ENCODE results near the gene PSME1. TPM values are rescaled to one million over a fixed set of nuclear protein-coding genes. Genes with fewer than 3 reads are reported as not detected.

Gene PSME1
- total and polyA plus RNA-seq, 2 of the 4 experiments (the other 2 are of a cell fraction): 42.8 to 106 TPM

DNA sequence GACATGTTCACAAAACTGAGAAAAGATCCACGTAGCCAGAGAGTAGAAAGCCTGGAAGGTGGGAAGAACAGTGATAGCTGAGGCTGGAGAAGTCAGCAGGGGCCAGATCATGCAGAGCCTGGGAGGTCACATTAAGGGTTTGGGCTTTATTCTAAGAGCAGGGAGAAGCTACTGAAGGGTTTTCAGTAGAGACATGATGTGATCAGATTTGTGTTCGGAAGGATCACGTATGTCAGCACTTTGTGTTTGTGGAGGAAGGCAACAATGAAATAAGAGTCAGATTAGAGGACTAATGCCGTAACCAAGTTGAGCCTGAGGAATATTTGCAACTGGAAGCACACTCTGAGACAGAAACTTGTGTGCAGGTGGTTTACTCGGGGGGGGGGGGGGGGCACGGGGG lies 46.1 kb upstream of the PSME1 start:
- H4K5ac ChIP-seq (ENCODE audit: low read depth, low read length): no peak overlapping the region
- H3K27ac ChIP-seq (ENCODE audit: insufficient read depth, low read length): no peak overlapping the region
- H4K8ac ChIP-seq (ENCODE audit: low read depth in 2 of 2, low read length in 2 of 2): no peak overlapping the region
- H2BK15ac ChIP-seq (ENCODE audit: low read depth, low read length): no peak overlapping the region
- H3K9ac ChIP-seq (ENCODE audit: low read depth, low read length): no peak overlapping the region
- in situ Hi-C loops (cut with MboI; ENCODE audit: low sequenced_read_pairs): loop anchor here (5.0 to 10.0 kb wide), 2 partner anchors 33 to 115 kb away; no protein-coding TSS in a partner anchor
- no peak overlapping the region for H2AK9ac ChIP-seq (replicated peaks; ENCODE audit: low read depth, low read length, poor library complexity)
- no peak overlapping the region for H2BK120ac ChIP-seq (ENCODE audit: low read depth, low read length)
- H3K79me1 ChIP-seq (ENCODE audit: low read depth in 1 of 2, low read length in 2 of 2): peaks cover 0 to 5% of the 10 kb centered on the region in 2 experiments; a peak in 2 of 4 replicates
- peaks cover 3% of the 10 kb centered on the region; the same call in 1 of the 2 replicates for H3K4me1 ChIP-seq (ENCODE audit: control insufficient read depth, insufficient read depth, low read length)
- dilution Hi-C loops (cut with HindIII; ENCODE audit: low sequenced_read_pairs, unreplicated experiment): no loop called here
- no peaks in the 10 kb centered on the region for H3K9me3 ChIP-seq (ENCODE audit: control insufficient read depth, insufficient read depth, low read length)
- H3K4me3 ChIP-seq (ENCODE audit: insufficient read depth, low read depth, low read length): no peak overlapping the region
- H3K56ac ChIP-seq (ENCODE audit: extremely low read depth, insufficient read depth, low read length): no peak overlapping the region
- no peak overlapping the region for H2BK20ac ChIP-seq (ENCODE audit: low read depth, low read length)
- no peaks in the 10 kb centered on the region for H4K20me1 ChIP-seq (ENCODE audit: insufficient read depth, low read length)
- H2BK5ac ChIP-seq (ENCODE audit: low read depth, low read length, poor library complexity, severe bottlenecking): no peak overlapping the region
- ATAC-seq (ENCODE audit: low read depth) (no peak), DNase-seq (no peak)
- BruUV-seq (replicated peaks): no TSS peak
- POLR2A ChIA-PET (ENCODE audit: unreplicated experiment): no interaction called here
- H4K91ac ChIP-seq (ENCODE audit: insufficient read depth, low read depth, low read length): no peak overlapping the region
- H3K27me3 ChIP-seq (ENCODE audit: control insufficient read depth, insufficient read depth, low read length): peaks cover 14% of the 10 kb centered on the region
- H3K4me2 ChIP-seq (ENCODE audit: low read depth, low read length): no peak overlapping the region
- 0 out of 2 replicates have a peak, but pooled peaks cover 5% of the 10 kb centered on the region for H3K9me1 ChIP-seq (ENCODE audit: insufficient read depth, low read length)
- no peak overlapping the region for H3K14ac ChIP-seq (replicated peaks; ENCODE audit: low read depth, low read length)
- no peak overlapping the region for H2AFZ ChIP-seq (replicated peaks; ENCODE audit: low read length, poor library complexity)
- TF ChIP-seq RFX5 (IDR thresholded peaks at IDR 0.05; ENCODE audit: low read depth, low read length) (no peak), MAFK (IDR thresholded peaks at IDR 0.05; ENCODE audit: low read depth, low read length) (no peak), POLR2A (IDR thresholded peaks at IDR 0.05; ENCODE audit: low read depth, low read length) (no peak), RAD21 (IDR thresholded peaks at IDR 0.05; ENCODE audit: low read length) (no peak), SMC3 (IDR thresholded peaks at IDR 0.05; ENCODE audit: low read depth, low read length) (no peak)
- no peak overlapping the region for H3K4ac ChIP-seq (ENCODE audit: low read depth, low read length)
- H3K23ac ChIP-seq (ENCODE audit: low read depth, low read length): no peak overlapping the region
- no peak overlapping the region for H2AK5ac ChIP-seq (ENCODE audit: low read depth, low read length)
- CTCF ChIA-PET: interaction anchor here (0.8 to 3.5 kb wide), 5 partner anchors 9 to 32 kb away, joined by 4 to 30 read pairs (median 7); partner anchors contain the start of genes DCAF11 and NRL
- H3K18ac ChIP-seq (ENCODE audit: low read depth, low read length): no peak overlapping the region
- no peaks in the 10 kb centered on the region for H3K36me3 ChIP-seq (ENCODE audit: control insufficient read depth, insufficient read depth, low read length)
- 100% methylated on average over 1 of the region's 6 CpGs; no CpG with 5 or more reads in 1 of the 2 experiments for WGBS, 2 experiments (ENCODE audit: extremely low coverage in 2 of 2, insufficient read length in 1 of 2)
- intact Hi-C loops (cut with micrococcal nuclease): loop anchor here (1.0 kb wide), 3 partner anchors 32 to 116 kb away; no protein-coding TSS in a partner anchor

Measured in IMR-90 (cell line).